Measurements from ENCODE around the gene TRA2A.
"Not testable (repeated sequence)": the region's sequence is repeated elsewhere in the genome, so short reads cannot be mapped to it uniquely, and the experiment has no call there.

Gene TRA2A

DNA sequence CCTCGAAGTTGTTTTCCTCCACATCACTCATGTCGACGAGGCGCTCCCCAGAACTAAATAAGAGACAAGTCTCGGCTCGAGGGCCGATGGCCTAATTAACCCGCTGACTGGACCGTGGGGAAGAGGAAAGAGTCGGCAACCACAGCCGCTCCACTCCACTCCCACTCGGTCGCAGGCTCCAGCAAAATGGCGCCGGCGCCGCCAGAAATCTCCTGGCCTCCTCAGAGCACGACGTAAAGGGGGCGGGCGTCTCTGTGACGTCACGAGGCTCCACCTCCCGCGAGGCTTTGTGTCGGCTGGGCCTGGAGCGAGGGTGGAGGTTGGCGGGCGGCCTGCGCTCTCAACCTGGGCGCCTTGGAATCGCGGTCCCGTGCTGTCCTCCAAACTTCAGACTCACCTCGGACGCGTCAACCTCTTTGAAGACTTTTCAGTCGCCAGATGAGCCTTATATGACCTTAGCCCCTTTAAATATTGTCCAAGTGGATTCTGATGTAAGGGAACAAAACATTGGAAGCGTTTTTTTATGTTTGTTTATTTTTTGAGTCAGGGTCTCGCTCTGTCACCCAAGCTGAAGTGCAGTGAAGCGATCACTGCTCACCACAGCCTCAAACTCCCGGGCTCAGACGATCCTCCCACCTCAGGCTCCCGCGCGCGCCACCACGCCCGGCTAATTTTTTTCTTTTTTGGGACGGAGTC lies at the start of gene TRA2A:
Gene TRA2A (minus strand): TSS at position 188 of the 696 bp plus-strand sequence. CDS start 157 bp downstream, at position 31.
- DNase-seq = peak; percentile 98

DNA sequence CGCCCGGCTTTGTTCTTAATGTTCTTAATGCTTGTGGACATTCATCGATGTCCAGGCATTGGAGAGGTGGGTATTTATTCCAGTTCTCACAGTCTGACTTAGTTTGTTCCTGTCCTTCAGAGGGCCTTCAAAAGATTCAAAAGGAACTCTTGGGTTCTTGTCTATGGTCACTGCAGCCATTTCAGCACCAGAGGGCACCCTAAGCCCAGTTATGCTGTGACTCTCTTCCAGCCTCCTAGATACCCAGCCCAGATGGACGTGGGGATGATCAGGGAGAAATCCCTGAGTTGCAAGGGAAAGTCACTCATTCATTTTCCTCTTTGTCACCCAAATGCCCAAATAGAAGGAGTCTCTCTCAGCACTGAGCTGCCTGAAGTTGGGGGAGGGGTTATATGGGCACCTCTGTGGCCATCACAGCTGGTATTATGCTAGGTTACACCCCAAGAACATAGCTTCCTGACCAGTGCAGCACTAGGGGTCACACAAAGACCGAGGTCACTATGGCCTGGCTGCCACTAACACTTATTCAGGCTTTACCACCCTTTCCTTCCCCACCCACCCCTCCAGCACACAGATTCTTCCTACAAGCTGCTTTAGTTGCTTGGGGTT lies 38.9 kb upstream of the TRA2A start:
- peak; percentile 80 for DNase-seq

DNA sequence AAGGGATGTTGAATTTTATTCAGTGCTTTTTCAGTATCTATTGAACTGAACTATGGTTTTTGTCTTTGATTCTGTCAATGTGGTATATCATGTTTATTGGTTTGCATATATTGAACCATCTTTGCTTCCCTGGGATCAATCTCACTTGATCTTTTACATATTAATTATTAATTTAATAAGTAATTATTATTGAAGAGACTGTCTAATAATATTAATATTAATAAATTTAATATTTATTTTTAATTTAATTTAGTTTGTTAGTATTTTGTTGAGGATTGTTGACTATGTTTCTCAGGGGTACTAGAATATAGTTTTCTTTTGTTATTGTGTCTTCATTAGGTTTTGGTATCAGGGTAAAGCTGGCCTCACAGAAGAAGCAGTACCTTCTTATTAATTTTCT lies 26.5 kb upstream of the TRA2A start:
- no peak for DNase-seq

DNA sequence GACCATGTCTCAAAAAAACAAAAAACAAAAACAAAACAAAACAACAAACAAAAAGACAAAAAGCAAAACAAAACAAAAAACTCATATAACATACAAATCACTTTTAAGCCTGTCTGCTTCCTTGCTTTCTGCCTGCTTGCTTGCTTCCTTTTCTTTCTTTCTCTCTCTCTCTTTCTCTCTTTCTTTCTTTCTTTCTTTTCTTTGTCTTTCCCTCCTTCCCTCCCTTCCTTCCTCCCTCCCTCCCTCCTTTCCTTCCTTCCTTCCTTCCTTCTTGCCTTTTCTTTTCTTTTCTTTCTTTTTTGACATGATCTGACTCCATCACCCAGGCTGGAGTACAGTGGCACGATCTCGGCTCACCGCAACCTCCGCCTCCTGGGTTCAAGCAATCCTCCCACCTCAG lies 15.9 kb upstream of the TRA2A start:
- no peak for DNase-seq

DNA sequence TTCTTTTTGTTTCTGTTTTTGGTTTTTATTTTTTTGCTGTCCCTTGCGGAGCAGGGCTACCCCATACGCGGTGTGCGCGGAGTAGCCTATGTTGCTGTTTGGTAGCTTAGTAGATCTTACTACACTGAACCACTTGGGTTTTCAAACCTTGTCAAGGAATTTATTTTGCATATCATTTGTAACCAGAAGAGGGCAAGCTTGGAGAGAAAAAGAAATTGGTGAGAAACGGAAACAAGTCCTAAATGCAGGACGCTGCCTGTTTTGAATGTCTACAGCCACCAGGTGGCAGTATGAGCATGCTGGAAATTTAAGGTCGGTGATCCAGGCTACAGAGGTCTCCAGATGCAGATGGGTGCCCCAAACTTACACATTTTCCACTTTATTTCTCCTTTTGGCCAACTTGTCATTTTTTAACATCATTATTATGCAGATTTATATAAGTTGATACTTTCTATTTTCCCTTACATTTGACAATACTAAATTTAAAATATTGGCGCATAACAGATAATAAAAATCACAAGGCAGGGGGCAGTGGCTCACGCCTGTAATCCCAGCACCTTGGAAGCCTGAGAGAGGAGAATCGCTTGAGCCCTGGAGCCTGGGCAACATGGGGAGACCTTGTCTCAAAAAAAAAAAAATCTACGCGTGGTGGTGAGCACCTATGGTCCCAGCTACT lies 15.3 kb upstream of the TRA2A start:
- DNase-seq = peak; percentile 86

DNA sequence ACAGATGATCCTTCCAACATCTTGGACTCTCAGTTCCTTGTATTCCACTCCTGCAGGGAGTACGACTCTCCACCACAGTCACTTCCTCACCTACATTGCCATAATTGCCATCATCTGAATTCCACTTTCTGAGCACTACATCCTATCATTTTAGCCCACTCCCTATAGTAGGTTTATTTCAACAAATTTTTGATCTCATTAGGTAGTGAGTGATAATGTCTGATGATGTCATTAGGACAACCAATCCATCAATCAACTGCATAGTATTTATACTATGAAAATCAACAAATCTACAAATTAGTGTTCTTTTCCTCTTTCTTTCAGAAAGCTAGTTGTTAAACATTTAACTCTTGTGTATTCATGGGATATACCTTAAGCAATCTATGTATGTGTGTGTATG lies 13.7 kb upstream of the TRA2A start:
- no peak for DNase-seq

DNA sequence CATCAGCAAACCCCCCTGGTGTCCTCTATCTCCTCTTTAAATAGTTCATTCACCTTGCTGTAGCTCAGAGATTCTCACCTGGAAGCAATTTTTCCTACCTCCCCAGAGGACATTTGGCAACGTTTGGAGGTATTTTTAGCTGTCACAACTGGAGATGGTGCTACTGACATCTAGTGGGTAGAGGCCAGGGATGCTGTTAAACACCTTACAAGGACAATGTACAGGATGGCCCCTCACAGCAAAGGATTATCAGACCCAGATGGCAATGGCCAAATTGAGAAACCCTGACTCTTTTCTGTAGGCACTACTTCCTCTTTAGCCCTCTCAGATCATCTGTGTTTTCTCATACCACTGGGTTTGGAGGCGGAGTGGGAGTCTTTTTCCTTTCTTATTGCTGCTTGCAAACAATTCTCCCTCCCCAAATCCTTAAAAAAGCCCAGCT lies 13.2 kb upstream of the TRA2A start:
- DNase-seq = peak; percentile 59

DNA sequence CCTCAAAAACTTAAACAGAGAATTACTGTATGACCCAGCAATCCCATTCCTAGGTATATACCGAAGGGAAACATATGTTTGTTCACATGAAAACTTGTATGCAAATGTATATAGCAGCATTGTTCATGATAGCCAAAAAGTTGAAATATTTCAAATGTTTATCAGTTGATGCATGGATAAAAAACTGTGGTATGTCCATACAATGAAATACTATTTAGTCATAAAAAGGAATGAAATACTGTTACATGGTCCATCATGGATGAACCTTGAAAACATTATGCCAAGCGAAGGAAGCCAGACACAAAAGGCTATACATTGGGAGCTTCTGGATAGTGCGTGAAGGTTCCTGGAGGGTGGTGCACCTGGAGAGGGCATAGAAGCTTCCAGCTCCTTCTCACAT lies 11.0 kb upstream of the TRA2A start:
- no peak for DNase-seq

DNA sequence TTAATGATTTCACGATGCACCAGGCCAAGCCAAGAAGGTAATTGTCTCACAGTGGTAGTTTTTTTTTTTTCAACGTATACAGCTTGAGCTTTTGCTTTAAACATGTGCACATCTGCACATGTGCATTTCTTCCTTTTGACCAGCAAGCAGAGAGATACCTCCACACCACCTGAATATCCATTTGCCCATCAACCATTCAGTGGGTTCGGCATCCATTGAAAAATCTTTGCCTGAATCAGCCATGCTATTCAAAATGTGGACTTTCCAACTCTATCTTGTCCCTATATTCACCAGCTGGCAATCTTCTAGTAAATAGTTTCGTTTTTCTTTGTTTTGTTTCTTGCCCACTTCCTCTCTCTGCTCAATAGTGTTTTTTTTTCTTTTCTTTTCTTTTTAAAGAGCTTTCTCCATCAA lies 7.7 kb upstream of the TRA2A start:
- no peak for DNase-seq

DNA sequence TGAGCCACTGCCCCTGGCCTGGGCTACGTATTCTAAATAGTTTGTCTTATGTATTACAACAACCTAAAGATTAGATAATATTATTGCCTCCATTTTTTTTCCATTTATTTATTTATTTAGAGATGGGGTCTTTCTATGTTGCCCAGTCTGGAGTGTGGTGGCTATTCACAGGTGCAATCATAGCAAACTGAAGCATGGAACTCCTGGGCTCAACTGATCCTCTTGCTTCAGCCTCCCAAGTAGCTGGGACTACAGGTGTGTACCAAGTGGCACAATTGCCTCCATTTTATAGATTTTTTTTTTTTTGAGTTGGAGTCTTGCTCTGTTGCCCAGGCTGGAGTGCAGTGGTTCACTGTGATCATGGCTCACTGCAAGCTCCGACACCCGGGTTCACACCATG lies 6.5 kb upstream of the TRA2A start:
- no peak for DNase-seq

DNA sequence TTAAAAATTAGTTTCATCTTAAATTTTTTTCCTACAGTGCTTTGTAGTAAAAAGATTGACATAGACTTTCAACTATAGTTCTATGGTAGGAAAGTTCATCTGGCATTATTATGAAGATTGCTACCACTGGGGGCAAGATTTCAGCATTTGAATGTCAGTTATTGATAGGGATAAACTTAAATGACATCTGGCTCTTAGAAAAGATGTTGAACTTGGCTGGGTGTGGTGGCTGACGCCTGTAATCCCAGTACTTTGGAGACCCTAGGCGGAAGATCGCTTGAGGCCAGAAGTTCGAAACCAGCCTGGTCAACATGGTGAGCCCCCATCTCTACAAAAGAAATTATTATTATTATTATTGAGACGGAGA lies 1.4 kb upstream of the TRA2A start:
- DNase-seq = no peak

DNA sequence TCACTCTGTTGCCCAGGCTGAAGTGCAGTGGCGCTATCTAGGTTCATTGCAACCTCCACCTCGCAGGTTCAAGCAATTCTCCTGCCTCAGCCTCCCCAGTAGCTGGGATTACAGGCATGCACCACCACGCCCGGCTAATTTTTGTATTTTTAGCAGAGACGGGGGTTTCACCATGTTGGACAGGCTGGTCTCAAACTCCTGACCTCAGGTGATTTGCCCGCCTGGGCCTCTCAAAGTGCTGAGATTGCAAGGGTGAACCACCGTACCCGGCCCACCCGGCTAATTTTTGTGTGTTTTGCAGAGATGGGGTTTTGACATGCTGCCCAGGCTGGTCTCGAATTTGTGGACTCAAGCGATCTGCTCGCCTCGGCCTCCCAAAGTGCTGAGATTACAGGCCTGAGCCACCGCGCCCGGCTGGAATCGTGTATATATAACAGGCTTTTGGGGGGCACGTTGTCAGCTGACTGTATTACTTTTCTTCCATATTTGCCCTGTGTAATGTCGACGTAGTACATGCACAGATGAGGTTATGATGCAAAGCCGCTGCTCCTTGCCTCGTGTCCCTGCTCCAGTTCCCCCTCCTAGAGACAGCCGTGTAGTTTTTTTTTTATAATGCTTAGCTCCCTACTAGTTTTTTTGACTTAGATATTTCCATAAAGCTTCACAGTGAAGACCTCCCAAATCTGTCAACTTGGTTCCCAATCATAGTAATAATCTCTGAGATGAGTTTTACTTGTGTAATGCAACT lies 883 bp upstream of the TRA2A start:
- no peak for DNase-seq

DNA sequence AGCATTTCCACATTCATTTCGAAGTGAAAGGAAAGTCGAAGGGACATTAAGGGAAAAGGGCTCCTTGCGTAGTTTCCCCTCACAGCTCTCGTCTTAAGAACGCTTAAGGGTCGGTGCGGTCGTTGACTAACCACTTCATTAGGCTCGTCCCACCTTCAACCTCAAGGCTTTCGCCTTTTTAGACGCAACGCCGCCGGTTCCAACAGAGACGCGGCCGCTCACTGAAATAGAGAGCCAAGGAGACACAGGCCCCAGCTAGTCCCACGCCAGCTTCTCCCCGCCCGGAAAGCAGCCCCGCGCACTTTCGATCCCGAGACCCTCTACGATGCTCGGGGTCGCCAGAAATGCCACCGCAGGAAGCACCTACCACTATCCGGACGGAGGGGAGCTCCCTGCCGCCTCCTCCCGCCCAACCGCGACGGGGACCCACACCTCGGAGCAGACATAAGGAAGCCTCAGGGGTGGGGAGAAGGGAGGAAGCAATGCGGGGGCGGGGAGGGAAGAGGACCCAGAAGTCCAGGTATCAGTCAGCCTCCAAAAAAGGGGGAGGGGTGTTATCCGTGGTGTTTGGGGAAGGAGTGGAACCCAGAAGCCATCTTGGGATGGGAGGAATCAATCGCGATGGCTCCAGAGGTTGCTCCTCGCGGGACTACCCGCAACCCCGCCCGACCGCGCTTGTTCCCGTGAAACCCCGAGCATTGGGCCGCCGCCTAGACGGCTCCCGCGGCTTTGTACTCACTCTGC lies 559 bp downstream of the TRA2A start:
- DNase-seq = peak; percentile 81

DNA sequence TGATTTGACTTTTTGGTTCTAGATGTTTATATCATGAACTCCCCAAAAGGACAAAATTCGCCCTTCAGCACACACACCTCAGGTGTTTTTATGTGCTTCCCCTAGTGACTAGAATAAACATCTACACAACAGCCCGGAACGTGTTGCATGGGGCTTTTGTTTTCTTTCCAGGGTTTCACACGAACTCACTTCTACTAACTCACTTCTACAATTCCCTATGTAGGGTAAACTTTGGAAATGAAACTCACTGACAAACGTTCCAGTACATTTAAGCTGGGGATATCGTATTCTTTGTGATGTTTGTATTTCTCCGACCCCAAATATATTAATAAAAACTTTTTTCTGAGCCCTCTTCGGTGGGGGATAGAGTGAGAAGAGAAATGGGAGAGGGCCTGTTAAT lies 1.4 kb downstream of the TRA2A start:
- DNase-seq = peak; percentile 22

DNA sequence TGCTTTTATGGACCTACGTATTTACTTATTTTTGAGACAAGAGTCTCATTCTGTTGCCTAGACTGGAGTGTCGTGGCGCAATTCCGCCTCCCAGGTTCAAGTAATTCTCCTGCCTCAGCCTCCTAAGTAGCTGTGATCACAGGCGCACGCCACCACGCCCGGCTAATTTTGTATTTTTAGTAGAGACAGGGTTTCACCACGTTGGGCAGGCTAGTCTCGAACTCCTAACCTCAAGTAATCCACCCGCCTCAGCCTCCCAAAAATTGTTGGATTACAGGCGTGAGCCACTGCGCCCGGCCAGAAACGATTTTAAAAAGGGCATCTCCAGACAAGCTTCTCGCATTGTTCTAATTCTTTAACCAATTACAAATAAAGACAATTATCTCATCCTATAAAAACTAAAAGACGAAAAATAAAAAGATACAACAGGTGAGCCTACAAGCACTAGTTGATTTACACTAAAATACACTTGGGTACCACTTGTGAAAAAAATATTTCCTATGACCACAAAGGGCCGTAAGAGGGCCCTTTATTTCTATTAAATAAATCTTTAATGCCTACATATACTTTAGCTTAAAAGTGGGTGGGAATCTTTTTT lies 2.4 kb downstream of the TRA2A start:
- DNase-seq = no peak

DNA sequence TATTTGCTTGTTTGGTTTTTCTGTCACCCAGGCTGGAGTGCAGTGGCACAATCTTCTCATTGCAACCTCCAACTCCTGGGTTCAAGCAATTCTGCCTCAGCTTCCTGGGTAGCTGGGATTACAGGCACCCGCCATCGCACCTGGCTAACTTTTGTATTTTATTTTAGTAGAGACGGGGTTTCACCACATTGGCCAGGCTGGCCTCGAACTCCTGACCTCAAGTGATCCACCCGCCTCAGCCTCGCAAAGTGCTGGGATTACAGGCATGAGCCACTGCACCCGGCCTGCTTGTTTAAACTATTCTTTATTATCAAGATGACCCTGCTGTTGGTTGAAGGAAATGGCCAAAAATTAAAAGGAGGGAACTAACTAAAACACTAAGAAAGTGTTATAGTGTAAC lies 6.2 kb downstream of the TRA2A start:
- DNase-seq = not testable (repeated sequence)

DNA sequence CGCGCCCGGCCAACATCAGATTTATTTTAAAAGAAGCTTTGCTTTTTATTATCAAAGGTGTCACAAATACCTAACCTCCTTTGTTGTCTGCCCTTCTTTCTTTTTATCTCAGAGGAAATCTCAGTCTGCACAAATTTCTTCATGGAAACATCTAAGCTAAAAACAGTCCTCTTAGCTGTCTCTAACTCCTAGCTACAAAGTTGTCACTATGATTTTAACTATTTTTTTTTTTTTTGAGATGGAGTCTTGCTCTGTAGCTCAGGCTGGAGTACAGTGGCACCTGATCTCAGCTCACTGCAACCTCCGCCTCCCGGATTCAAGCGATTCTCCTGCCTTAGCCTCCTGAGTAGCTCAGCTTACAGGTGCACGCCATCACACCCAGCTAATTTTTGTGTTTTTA lies 7.3 kb downstream of the TRA2A start:
- DNase-seq = no peak

DNA sequence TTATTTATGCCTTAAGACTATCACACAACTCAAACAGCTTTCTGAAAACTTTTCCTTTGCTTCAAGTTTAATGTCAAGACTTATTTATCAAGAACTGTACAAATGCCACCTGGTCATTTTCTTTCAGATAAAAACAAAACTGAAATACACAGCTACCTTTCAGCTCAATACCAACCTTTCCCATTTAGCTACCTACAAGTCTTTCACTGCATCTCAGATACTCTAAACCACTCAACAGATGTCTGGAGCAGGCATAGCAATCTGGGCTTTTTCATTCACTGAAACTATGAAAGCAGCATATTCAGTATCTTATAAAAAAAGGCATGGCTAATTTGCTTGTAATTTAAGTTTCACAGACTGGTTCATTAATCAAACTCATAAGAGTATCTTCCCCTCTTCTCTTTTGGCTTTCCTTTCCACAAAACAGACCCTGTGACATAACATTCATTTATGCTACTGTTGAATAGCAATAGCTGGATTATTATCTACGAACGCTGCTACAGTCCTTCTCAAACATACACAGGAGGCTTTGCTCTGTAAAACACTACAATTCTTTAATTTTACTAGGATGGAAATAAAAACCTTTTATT lies 8.2 kb downstream of the TRA2A start:
- no peak for DNase-seq

DNA sequence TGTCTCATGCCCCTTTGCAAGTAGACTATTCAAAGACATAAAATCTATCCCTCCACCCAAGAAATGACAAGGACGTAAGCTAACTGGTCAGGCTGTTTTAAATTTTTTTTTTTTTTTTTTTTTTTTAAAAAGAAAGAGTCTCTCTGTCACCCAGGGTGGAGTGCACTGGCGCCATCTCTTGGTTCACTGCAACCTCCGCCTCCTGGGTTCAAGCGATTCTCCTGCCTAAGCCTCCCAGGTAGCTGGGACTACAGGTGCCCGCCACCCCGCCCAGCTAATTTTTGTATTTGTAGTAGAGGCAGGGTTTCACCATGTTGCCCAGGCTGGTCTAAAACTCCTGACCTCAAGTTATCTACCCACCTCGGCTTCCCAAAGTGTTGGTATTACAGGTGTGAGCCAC lies 11.2 kb downstream of the TRA2A start:
- no peak for DNase-seq

DNA sequence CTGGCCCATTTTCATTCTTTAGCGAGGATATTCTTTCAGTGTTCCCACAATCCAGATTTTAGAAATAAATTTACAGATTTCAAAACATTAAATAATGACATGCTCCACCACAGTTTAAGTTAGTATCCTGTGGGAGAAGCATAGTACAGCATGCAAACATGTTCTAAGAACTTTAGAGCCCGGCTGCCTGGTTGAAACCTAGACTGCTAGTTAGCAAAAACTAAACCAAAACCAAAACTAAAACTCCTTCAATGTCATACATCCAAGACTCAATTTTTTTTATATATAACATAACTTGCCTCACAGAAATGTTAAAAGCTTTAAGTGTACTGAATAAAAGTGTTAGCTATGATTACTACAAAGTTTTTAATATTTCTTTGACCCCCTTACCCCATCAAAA lies 17.0 kb downstream of the TRA2A start:
- no peak for DNase-seq

DNA sequence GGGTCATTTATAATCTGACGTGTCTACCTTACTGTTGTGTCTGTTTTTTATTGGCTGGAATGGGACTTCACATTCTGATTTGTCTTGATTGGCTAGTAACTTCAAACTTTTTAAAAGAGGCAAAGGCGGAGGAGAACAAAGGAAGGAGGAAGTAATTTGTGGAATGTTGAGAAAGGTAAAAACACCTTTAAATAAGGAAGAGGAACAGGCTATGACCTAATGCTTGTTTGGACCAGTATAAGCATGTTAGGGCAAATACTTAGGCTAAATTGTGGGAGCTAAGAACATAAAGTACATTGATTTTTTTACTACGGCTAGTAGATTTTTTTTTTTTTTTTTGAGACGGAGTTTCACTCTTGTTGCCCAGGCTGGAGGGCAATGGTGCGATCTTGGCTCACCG lies 18.0 kb downstream of the TRA2A start:
- DNase-seq = not testable (repeated sequence)

DNA sequence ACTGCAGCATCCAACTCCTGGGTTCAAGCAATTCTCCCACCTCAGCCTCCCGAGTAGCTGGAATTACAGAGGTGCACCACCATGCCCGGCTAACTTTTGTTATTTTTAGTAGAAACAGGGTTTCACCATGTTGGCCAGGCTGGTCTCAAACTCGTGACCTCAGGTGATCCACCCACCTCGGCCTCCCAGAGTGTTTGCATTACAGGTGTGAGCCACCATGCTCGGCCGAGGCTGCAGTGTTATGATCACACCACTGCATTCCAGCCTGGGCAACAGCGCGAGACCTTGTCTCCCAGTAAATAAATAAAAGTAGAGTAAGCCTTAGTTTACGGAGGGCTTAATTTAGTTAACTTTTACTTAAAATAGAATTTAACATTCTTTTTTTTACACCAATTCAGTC lies 37.8 kb downstream of the TRA2A start:
- no peak for DNase-seq
